ENCODE measurements around the gene SLC5A12. TPM values are rescaled to one million over a fixed set of nuclear protein-coding genes. Genes with fewer than 3 reads are reported as not detected.

SLC5A12 gene
- polyA plus RNA-seq, 1 donor (not counting 4 experiments of a cell fraction or from before 2014, with no cell fraction given), result not detected

DNA sequence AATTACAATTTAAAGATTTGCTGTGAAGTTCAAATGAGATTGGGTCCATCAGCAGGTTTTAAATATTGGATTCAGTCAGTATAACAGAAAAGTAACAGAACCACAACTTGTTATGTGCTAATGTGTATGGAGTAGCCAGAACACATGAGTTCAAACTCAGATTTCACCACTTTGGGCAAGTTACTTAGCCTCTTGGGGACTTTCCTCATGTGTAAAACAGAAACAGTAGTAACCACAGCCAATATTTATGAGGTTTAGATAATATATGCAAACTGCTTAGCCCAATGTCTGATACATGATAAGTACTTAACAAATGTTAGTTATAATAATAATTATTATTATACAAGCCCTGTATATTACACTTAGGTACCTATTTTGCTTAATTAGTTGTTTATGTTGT is 21.8 kb upstream of the SLC5A12 start:
- H2AFZ ChIP-seq (ENCODE audit: control insufficient read depth, low read length), result no peak overlapping the region
- H3K27me3 ChIP-seq (ENCODE audit: control insufficient read depth, extremely low read depth, insufficient read depth, low read length), result no peaks in the 10 kb centered on the region
- H3K79me2 ChIP-seq (ENCODE audit: control insufficient read depth, insufficient read depth, low read length), result no peaks in the 10 kb centered on the region
- no peaks in the 10 kb centered on the region for H4K20me1 ChIP-seq (ENCODE audit: control insufficient read depth, extremely low read depth, insufficient read depth, low read length)
- H3K9me1 ChIP-seq (ENCODE audit: control insufficient read depth, extremely low read depth, insufficient read depth, low read length), result no peaks in the 10 kb centered on the region
- FAIRE-seq (no peak), DNase-seq (ENCODE audit: low read depth, low spot score) (no peak)
- no peaks in the 10 kb centered on the region for H3K4me1 ChIP-seq (ENCODE audit: control insufficient read depth, extremely low read depth, insufficient read depth, low read length)
- H3K27ac ChIP-seq (ENCODE audit: control insufficient read depth, insufficient read depth, low read length), result no peak overlapping the region
- dilution Hi-C loops (cut with MboI; ENCODE audit: extremely low pct_ligation_motif_present, low sequenced_read_pairs), result no loop called here
- H3K36me3 ChIP-seq (ENCODE audit: control insufficient read depth in 2 of 2, extremely low read depth in 1 of 2, insufficient read depth in 2 of 2, low read length in 2 of 2), result no peaks in the 10 kb centered on the region
- TF ChIP-seq CTCF (optimal IDR thresholded peaks at IDR 0.05 in 1 of 3, IDR thresholded peaks at IDR 0.05 in 1 of 3, conservative IDR thresholded peaks at IDR 0.05 in 1 of 3; ENCODE audit: extremely low read depth in 1 of 3, insufficient read depth in 2 of 3, low read length in 3 of 3), result no peak
- no peak for TF ChIP-seq EZH2 (IDR thresholded peaks at IDR 0.05; ENCODE audit: low read length)
- H3K9ac ChIP-seq (ENCODE audit: control insufficient read depth, extremely low read depth, insufficient read depth, low read length), result no peak overlapping the region
- no peaks in the 10 kb centered on the region for H3K9me3 ChIP-seq (ENCODE audit: control insufficient read depth, low read depth, low read length)
- no peak overlapping the region for H3K4me3 ChIP-seq (ENCODE audit: control insufficient read depth in 2 of 3, extremely low read depth in 1 of 3, insufficient read depth in 2 of 3, low read depth in 1 of 3, low read length in 3 of 3)
- no peak overlapping the region for H3K4me2 ChIP-seq (ENCODE audit: control insufficient read depth, extremely low read depth, insufficient read depth, low read depth, low read length)

GRCh38 chr11:26742966-26743365 is 21.1 kb upstream of the SLC5A12 start:
- no peaks in the 10 kb centered on the region for H3K36me3 ChIP-seq (ENCODE audit: control insufficient read depth in 2 of 2, extremely low read depth in 1 of 2, insufficient read depth in 2 of 2, low read length in 2 of 2)
- no peaks in the 10 kb centered on the region for H3K27me3 ChIP-seq (ENCODE audit: control insufficient read depth, extremely low read depth, insufficient read depth, low read length)
- dilution Hi-C loops (cut with MboI; ENCODE audit: extremely low pct_ligation_motif_present, low sequenced_read_pairs), result no loop called here
- no peak overlapping the region for H3K9ac ChIP-seq (ENCODE audit: control insufficient read depth, extremely low read depth, insufficient read depth, low read length)
- TF ChIP-seq EZH2 (IDR thresholded peaks at IDR 0.05; ENCODE audit: low read length) (no peak), CTCF (optimal IDR thresholded peaks at IDR 0.05 in 1 of 3, IDR thresholded peaks at IDR 0.05 in 1 of 3, conservative IDR thresholded peaks at IDR 0.05 in 1 of 3; ENCODE audit: extremely low read depth in 1 of 3, insufficient read depth in 2 of 3, low read length in 3 of 3) (no peak)
- H2AFZ ChIP-seq (ENCODE audit: control insufficient read depth, low read length), result no peak overlapping the region
- H3K9me1 ChIP-seq (ENCODE audit: control insufficient read depth, extremely low read depth, insufficient read depth, low read length), result no peaks in the 10 kb centered on the region
- H3K4me1 ChIP-seq (ENCODE audit: control insufficient read depth, extremely low read depth, insufficient read depth, low read length), result no peaks in the 10 kb centered on the region
- H3K4me3 ChIP-seq (ENCODE audit: control insufficient read depth in 2 of 3, extremely low read depth in 1 of 3, insufficient read depth in 2 of 3, low read depth in 1 of 3, low read length in 3 of 3), result no peak overlapping the region
- H3K27ac ChIP-seq (ENCODE audit: control insufficient read depth, insufficient read depth, low read length), result no peak overlapping the region
- DNase-seq (ENCODE audit: low read depth, low spot score) (no peak), FAIRE-seq (no peak)
- no peak overlapping the region for H3K4me2 ChIP-seq (ENCODE audit: control insufficient read depth, extremely low read depth, insufficient read depth, low read depth, low read length)
- no peaks in the 10 kb centered on the region for H3K9me3 ChIP-seq (ENCODE audit: control insufficient read depth, low read depth, low read length)
- H3K79me2 ChIP-seq (ENCODE audit: control insufficient read depth, insufficient read depth, low read length), result no peaks in the 10 kb centered on the region
- H4K20me1 ChIP-seq (ENCODE audit: control insufficient read depth, extremely low read depth, insufficient read depth, low read length), result no peaks in the 10 kb centered on the region
